HCT116 (cell line): ENCODE measurements around the gene ZNF14. TPM values are rescaled to one million over a fixed set of nuclear protein-coding genes. Genes with fewer than 3 reads are reported as not detected.

ENCODE experiments used
- ATAC-seq: fragments of 200-7000 bp; cut with Tn5 transposase; 2 replicates; pipeline ENCODE4 v1.9.1; 2020; ENCODE audit warnings: mild to moderate bottlenecking, moderate library complexity
- BruUV-seq: library from RNA; stranded (reverse); fragments of 400-500 nt; replicated peaks from 2 replicates; lab custom pipeline; 2021; lab: Mats Ljungman, UMichigan
- CTCF ChIA-PET: fragments of 300-600 bp; sonication (Branson Sonifier 250); formaldehyde crosslinking; loops from one replicate; lab custom pipeline; 2021; ENCODE audit warnings: antibody characterized with exemption; lab: Charles Lee
- POLR2A ChIA-PET: fragments of 300-600, 350-600 bp; sonication (Branson Sonifier 250); formaldehyde crosslinking; loops from one replicate; lab custom pipeline; 2021; ENCODE audit warnings: antibody characterized with exemption; lab: Charles Lee
- RAD21 ChIA-PET, 2 experiments: fragments of 300-600 bp; sonication (Branson Sonifier 250); formaldehyde crosslinking; loops; one replicate each; lab custom pipeline; 2023; ENCODE audit warnings: low total read pairs in 2 of 2; ENCODE audit not compliant: uncharacterized antibody in 2 of 2, unreplicated experiment in 2 of 2, low non-redundant PET in 1 of 2; lab: Charles Lee
- DNase-seq: peaks from one replicate; pipeline ENCODE4 v3.0.0-alpha.2; 2010; ENCODE audit warnings: low read depth, low spot score
- H2AFZ ChIP-seq: fragments of 200-600 bp; shearing (Covaris generic), sonication (generic); 2 replicates; pipeline ENCODE4 v1.6.1; 2017; ENCODE audit warnings: low read depth, mixed run types, mixed read lengths, antibody characterized with exemption, low read length; ENCODE audit not compliant: poor library complexity, severe bottlenecking
- H3K27ac ChIP-seq: 2 replicates; pipeline ENCODE4 v1.5.1; 2012; ENCODE audit warnings: low read depth, low read length
- H3K27me3 ChIP-seq: fragments of 200-600 bp; sonication (generic); 2 replicates; pipeline ENCODE4 v1.6.1; 2016; ENCODE audit warnings: mixed run types, low read length, mixed read lengths; ENCODE audit not compliant: insufficient read depth
- H3K36me3 ChIP-seq, 2 experiments: fragments of 200-500 bp in 1 of 2; fragments of 200-600 bp in 1 of 2; sonication (Bioruptor generic) in 1 of 2; sonication (generic) in 1 of 2; 2 replicates each; pipeline versions ENCODE4 v1.5.1 to v1.6.1; 2014 to 2016; ENCODE audit warnings: low read length in 2 of 2, inconsistent platforms in 1 of 2, mixed read lengths in 1 of 2, mixed run types in 1 of 2; ENCODE audit not compliant: insufficient read depth in 2 of 2, control insufficient read depth in 1 of 2
- H3K4me1 ChIP-seq, 2 experiments: fragments of 200-600 bp in 1 of 2; sonication (generic) in 1 of 2; 2 replicates each; pipeline versions ENCODE4 v1.5.1 to v1.6.1; 2012 to 2017; ENCODE audit warnings: low read length in 2 of 2, inconsistent platforms in 1 of 2, mild to moderate bottlenecking in 1 of 2, mixed read lengths in 1 of 2, mixed run types in 1 of 2, moderate library complexity in 1 of 2; ENCODE audit not compliant: insufficient read depth in 2 of 2, control insufficient read depth in 1 of 2
- H3K4me2 ChIP-seq: fragments of 200-600 bp; sonication (generic); 2 replicates; pipeline ENCODE4 v1.6.1; 2017; ENCODE audit warnings: mixed run types, low read length, mixed read lengths
- H3K4me3 ChIP-seq, 2 experiments: fragments of 200-600 bp in 1 of 2; sonication (generic) in 1 of 2; replicated peaks in 1 of 2; 2 replicates each; pipeline ENCODE4 v1.5.1; 2011 to 2016; ENCODE audit warnings: low read length in 2 of 2, control low read depth in 1 of 2, low read depth in 1 of 2, mild to moderate bottlenecking in 1 of 2, mixed read lengths in 1 of 2, mixed run types in 1 of 2
- H3K79me2 ChIP-seq: fragments of 200-600 bp; sonication (generic); 2 replicates; pipeline ENCODE4 v1.6.1; 2017; ENCODE audit warnings: mild to moderate bottlenecking, mixed run types, low read length, moderate library complexity, mixed read lengths; ENCODE audit not compliant: insufficient read depth
- H3K9ac ChIP-seq: fragments of 200-600 bp; sonication (generic); 2 replicates; pipeline ENCODE4 v1.6.1; 2016; ENCODE audit warnings: low read length, mixed read lengths
- H3K9me2 ChIP-seq: fragments of 200-600 bp; sonication (generic), shearing (Covaris generic); 2 replicates; pipeline ENCODE4 v1.6.1; 2017; ENCODE audit warnings: mixed run types, mild to moderate bottlenecking, moderate library complexity; ENCODE audit not compliant: insufficient read depth
- H3K9me3 ChIP-seq, 2 experiments: fragments of 200-500 bp in 1 of 2; fragments of 200-600 bp in 1 of 2; sonication (Bioruptor generic) in 1 of 2; sonication (generic) in 1 of 2; 2 replicates each; pipeline ENCODE4 v1.6.1; 2014 to 2017; ENCODE audit warnings: low read length in 2 of 2, mixed read lengths in 2 of 2, inconsistent platforms in 1 of 2, low read depth in 1 of 2, mild to moderate bottlenecking in 1 of 2, mixed run types in 1 of 2, moderate library complexity in 1 of 2; ENCODE audit not compliant: control insufficient read depth in 1 of 2, insufficient read depth in 1 of 2
- H4K20me1 ChIP-seq: fragments of 200-600 bp; sonication (generic), shearing (Covaris generic); 2 replicates; pipeline ENCODE4 v1.6.1; 2017; ENCODE audit warnings: mixed run types, mild to moderate bottlenecking, moderate library complexity; ENCODE audit not compliant: insufficient read depth
- ATF3 ChIP-seq: IDR thresholded peaks from 2 replicates; pipeline ENCODE4 v1.6.1; 2012
- CBX3 ChIP-seq: IDR thresholded peaks from 2 replicates; pipeline ENCODE4 v1.6.1; 2012; ENCODE audit warnings: low read depth
- CTCF ChIP-seq, 3 experiments: fragments of 200-600 bp in 1 of 3; sonication (generic) in 1 of 3; IDR thresholded peaks in 2 of 3; conservative IDR thresholded peaks in 1 of 3; 2 replicates each; pipeline ENCODE4 v1.5.1; 2012 to 2017; ENCODE audit warnings: low read depth in 2 of 3, low read length in 2 of 3, antibody characterized with exemption in 1 of 3, borderline replicate concordance in 1 of 3, control low read depth in 1 of 3, mild to moderate bottlenecking in 1 of 3, mixed read lengths in 1 of 3, mixed run types in 1 of 3, moderate library complexity in 1 of 3; ENCODE audit not compliant: insufficient read depth in 1 of 3
- ELF1 ChIP-seq: IDR thresholded peaks from 2 replicates; pipeline ENCODE4 v1.6.1; 2012; ENCODE audit warnings: low read depth, borderline replicate concordance
- MAX ChIP-seq: IDR thresholded peaks from 2 replicates; pipeline ENCODE4 v1.6.1; 2012
- POLR2A ChIP-seq: IDR thresholded peaks from 2 replicates; pipeline ENCODE4 v1.7.0; 2011; ENCODE audit warnings: borderline replicate concordance; ENCODE audit not compliant: insufficient read depth, insufficient read length; ENCODE audit errors: extremely low read depth
- POLR2AphosphoS5 ChIP-seq: IDR thresholded peaks from 2 replicates; pipeline ENCODE4 v1.6.1; 2011; ENCODE audit warnings: mild to moderate bottlenecking, low read depth, low read length, moderate library complexity
- RAD21 ChIP-seq: IDR thresholded peaks from 2 replicates; pipeline ENCODE4 v1.6.1; 2012; ENCODE audit warnings: low read depth, mild to moderate bottlenecking
- SRF ChIP-seq: IDR thresholded peaks from 2 replicates; pipeline ENCODE4 v1.6.1; 2012; ENCODE audit warnings: low read depth
- TCF7L2 ChIP-seq: IDR thresholded peaks from 2 replicates; pipeline ENCODE4 v1.7.0; 2011; ENCODE audit warnings: borderline replicate concordance, inconsistent platforms; ENCODE audit not compliant: insufficient read depth, insufficient read length; ENCODE audit errors: extremely low read depth
- ZBTB33 ChIP-seq: IDR thresholded peaks from 2 replicates; pipeline ENCODE4 v1.6.1; 2011; ENCODE audit warnings: mild to moderate bottlenecking, low read length, moderate library complexity; ENCODE audit not compliant: insufficient replicate concordance; ENCODE audit errors: extremely low read depth
- ZFX ChIP-seq: fragments of 450-650 bp; IDR thresholded peaks from 2 replicates; pipeline ENCODE4 v1.6.1; 2017
- intact Hi-C: fragments of 100-400 bp; cut with micrococcal nuclease; formaldehyde crosslinking; loops from 2 replicates; pipeline ENCODE4 v1.10.0; 2022
- total RNA-seq: library from RNA; stranded (reverse); gene quantifications from one replicate; pipeline ENCODE4 v1.2.1, GENCODE V29; 2021; ENCODE audit not compliant: unreplicated experiment
- TF ChIP-seq, protein P1 (sequence below): IDR thresholded peaks from 2 replicates; pipeline ENCODE4 v1.6.1; 2012; ENCODE audit warnings: low read depth

The ZNF14 gene
- total RNA-seq, 1 experiment from 2014 or later: 4.8 TPM

DNA sequence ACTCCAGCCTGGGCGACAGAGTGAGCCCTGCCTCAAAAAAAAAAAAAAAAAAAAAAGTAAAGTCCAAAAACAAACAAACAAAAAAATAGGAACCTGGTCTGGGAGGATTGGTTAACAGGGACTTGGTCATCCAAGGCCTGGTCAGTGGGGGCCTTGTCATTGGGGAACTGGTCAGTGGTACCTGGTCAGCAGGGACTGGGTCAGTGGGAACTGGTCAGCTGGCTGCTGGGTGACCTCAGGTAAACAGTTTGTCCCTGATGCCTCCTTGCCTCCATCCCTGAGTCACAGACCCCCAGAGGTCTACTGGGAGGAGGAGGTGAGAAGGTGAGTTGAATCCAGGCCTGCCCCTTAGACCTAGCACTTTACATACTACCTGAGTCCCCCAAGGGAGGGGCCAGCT is 5.7 kb upstream of the ZNF14 start:
- H2AFZ ChIP-seq: no peak overlapping the region
- no peaks in the 10 kb centered on the region for H3K9me3 ChIP-seq
- no peak overlapping the region for H3K4me3 ChIP-seq
- H3K4me2 ChIP-seq: no peak overlapping the region
- no peaks in the 10 kb centered on the region for H3K79me2 ChIP-seq
- no peaks in the 10 kb centered on the region for H3K36me3 ChIP-seq
- H4K20me1 ChIP-seq: no peaks in the 10 kb centered on the region
- no peaks in the 10 kb centered on the region for H3K9me2 ChIP-seq
- H3K9ac ChIP-seq: no peak overlapping the region
- no peak overlapping the region for H3K27ac ChIP-seq
- ChIA-PET RAD21 (no interaction called here), CTCF (no interaction called here), POLR2A (no interaction called here)
- no peak for ATAC-seq
- intact Hi-C loops: no loop called here
- no peaks in the 10 kb centered on the region for H3K4me1 ChIP-seq
- no peak for TF ChIP-seq SRF
- no peak for TF ChIP-seq MAX
- TF ChIP-seq POLR2A: no peak
- TF ChIP-seq ELF1: no peak
- no peak for TF ChIP-seq TCF7L2
- TF ChIP-seq CTCF (IDR thresholded peaks at IDR 0.05 in 2 of 3, conservative IDR thresholded peaks at IDR 0.05 in 1 of 3; ENCODE audit: borderline replicate concordance in 1 of 3, insufficient read depth in 1 of 3, low read depth in 2 of 3, low read length in 2 of 3): no peak
- no peak for TF ChIP-seq ZFX
- TF ChIP-seq ATF3: no peak
- TF ChIP-seq POLR2AphosphoS5: no peak
- TF ChIP-seq ZBTB33: no peak
- TF ChIP-seq RAD21: no peak
- TF ChIP-seq, protein P1, sequence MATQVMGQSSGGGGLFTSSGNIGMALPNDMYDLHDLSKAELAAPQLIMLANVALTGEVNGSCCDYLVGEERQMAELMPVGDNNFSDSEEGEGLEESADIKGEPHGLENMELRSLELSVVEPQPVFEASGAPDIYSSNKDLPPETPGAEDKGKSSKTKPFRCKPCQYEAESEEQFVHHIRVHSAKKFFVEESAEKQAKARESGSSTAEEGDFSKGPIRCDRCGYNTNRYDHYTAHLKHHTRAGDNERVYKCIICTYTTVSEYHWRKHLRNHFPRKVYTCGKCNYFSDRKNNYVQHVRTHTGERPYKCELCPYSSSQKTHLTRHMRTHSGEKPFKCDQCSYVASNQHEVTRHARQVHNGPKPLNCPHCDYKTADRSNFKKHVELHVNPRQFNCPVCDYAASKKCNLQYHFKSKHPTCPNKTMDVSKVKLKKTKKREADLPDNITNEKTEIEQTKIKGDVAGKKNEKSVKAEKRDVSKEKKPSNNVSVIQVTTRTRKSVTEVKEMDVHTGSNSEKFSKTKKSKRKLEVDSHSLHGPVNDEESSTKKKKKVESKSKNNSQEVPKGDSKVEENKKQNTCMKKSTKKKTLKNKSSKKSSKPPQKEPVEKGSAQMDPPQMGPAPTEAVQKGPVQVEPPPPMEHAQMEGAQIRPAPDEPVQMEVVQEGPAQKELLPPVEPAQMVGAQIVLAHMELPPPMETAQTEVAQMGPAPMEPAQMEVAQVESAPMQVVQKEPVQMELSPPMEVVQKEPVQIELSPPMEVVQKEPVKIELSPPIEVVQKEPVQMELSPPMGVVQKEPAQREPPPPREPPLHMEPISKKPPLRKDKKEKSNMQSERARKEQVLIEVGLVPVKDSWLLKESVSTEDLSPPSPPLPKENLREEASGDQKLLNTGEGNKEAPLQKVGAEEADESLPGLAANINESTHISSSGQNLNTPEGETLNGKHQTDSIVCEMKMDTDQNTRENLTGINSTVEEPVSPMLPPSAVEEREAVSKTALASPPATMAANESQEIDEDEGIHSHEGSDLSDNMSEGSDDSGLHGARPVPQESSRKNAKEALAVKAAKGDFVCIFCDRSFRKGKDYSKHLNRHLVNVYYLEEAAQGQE: no peak
- no peak for TF ChIP-seq CBX3
- DNase-seq: no peak
- no TSS peak for BruUV-seq
- H3K27me3 ChIP-seq: no peaks in the 10 kb centered on the region
